HG03342 (cell line): ENCODE results near the gene SH3PXD2A.

Source experiments
- ATAC-seq: cut with Tn5 transposase; IDR thresholded peaks from one replicate; pipeline ENCODE4 v1.9.1; 2021; ENCODE audit warnings: mild to moderate bottlenecking, moderate library complexity; ENCODE audit not compliant: unreplicated experiment

The SH3PXD2A gene

GRCh38 chr10:103693812-103694205 is 161.6 kb downstream of the SH3PXD2A start:
- ATAC-seq: no peak

GRCh38 chr10:103692952-103693811 is 162.2 kb downstream of the SH3PXD2A start:
- ATAC-seq: peak; percentile 29

- ATAC-seq: peak; percentile 51
These were observed 162.9 kb downstream of the SH3PXD2A start for GRCh38 chr10:103692436-103692951.

- peak; percentile 24 for ATAC-seq
These were observed 163.5 kb downstream of the SH3PXD2A start for GRCh38 chr10:103691723-103692435.

GRCh38 chr10:103691267-103691666 is 164.1 kb downstream of the SH3PXD2A start:
- ATAC-seq: no peak

GRCh38 chr10:103690281-103690680 is 165.1 kb downstream of the SH3PXD2A start:
- ATAC-seq: no peak

DNA sequence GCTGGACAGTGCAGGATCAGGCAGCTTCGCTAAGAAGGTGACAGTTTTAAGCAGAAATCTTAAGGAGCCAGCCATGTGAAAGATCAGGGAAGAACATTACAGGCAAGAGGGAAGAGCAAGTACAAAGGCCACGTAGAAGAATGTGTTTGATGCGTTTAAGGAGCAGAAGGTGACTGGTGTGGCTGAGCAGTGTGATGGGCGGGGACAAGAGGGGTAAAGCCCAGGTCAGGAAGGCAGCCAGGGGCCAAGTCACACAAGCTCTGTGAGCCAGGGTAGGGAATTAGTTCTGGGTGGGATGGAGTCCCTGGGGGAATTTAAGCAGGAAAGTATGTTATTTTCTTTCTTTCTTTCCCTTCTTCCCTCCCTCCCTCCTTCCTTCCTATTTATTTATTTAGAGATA is 166.9 kb downstream of the SH3PXD2A start:
- ATAC-seq: no peak

- ATAC-seq: no peak
These were observed 167.7 kb downstream of the SH3PXD2A start for GRCh38 chr10:103687718-103688117.

DNA sequence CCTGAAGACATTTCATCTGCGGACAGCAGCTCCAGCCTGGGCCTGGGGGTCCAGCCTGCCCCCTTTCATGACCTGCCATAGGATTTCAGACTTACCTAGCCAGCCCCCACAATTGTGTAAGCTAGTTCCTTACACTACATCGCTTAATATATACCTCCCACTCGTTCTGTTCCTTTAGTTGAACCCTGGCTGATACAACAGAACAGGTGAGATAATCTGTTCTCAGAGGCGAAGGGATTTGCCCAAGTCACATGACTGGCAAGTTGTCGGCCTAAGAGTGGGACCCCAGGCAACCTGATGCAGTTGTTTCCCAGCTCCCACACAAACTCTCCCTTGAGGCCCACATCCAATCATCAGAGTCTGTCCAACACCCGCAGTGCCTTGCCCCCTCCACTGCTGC is 168.2 kb downstream of the SH3PXD2A start:
- ATAC-seq: no peak

GRCh38 chr10:103685880-103686669 is 169.3 kb downstream of the SH3PXD2A start:
- peak; percentile 79 for ATAC-seq

DNA sequence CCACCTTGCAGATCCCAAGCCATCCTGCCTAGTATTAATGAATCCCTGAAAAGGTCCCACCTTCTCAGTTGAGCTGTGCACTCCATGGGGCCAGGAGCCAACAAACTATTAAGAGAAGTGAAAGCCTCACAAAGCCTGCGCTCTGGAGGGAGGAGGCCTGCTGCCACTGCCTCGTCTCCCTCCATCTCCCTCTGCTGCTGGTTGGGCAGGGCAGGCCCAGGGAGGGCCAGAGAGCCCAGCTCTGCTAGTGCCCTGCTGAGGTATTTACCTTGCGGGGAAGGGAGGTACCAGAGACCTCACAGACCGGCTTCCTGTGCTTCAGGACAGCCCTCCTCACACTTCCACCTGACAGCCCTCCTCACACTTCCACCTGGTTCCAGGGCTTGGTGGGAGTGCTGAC is 171.5 kb downstream of the SH3PXD2A start:
- ATAC-seq: no peak

DNA sequence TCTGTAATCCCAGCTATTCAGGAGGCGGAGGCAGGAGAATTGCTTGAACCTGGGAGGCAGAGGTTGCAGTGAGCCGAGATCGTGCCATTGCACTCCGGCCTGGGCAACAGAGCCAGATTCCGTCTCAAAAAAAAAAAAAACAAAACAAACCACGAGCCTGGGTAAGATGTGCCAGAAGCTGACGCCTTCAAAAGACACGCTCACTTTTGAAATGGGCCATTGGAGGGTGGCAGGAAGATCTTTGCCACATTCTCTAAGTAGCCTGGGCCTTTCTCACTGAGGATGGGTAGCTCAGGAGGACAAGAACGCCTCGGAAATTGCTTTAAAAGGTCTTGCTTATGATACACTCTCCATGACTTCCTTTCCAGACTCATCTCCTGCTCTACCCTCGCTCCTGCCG is 172.7 kb downstream of the SH3PXD2A start:
- no peak for ATAC-seq

GRCh38 chr10:103681617-103682399 is 173.6 kb downstream of the SH3PXD2A start:
- no peak for ATAC-seq

DNA sequence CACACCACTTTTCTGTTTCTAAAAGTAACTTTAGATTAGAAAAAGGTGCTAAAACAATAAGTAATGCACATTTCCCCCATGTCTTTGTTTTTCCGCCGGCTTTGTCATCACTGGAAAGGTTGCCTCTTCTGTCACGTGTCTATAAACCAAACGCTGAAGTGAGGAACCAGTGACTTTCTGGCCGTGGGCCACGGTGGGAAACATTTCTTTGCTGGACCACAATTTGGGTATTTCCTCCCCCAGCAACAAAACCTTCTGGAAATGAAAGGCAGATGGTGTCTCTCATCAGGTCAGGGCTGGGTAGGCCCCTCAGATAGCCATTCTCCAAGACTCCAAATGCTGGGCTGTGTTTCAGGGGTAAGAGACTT is 174.5 kb downstream of the SH3PXD2A start:
- ATAC-seq: no peak

DNA sequence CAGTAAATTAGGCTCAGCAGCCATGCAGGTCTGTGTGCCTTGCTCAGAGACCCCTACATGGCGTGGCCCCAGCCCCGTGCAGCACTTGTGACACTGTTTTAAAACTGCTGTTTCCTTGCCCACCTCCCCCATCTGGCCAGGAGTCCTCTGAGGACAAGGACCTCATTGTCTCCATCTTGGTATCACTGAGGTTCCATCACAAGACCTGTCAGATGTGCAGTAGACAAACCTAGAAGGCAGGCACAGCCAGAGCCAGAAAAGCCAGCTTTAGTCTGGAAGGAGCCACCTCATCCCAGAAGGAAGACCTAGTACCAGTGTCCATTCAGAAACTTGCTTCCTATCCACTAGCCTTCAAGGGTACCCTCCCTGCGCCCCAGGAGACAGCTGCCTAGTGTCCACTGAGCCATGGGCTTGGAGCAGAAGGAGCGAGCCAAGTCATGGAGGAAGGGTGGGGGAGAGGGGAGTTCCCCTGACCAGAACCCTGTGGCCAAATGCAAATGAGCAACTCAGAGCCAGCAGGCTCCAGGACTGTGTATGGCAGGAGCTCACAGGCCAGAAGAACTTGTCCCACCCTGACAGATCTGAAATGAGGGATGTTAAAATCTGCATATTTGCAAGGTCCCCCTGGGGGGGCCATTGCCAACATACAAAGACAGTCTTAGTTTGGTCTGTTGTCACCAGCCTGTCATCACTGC is 176.1 kb downstream of the SH3PXD2A start:
- peak; percentile 76 for ATAC-seq

- ATAC-seq: peak; percentile 79
These were observed 177.2 kb downstream of the SH3PXD2A start for GRCh38 chr10:103678178-103678526.

DNA sequence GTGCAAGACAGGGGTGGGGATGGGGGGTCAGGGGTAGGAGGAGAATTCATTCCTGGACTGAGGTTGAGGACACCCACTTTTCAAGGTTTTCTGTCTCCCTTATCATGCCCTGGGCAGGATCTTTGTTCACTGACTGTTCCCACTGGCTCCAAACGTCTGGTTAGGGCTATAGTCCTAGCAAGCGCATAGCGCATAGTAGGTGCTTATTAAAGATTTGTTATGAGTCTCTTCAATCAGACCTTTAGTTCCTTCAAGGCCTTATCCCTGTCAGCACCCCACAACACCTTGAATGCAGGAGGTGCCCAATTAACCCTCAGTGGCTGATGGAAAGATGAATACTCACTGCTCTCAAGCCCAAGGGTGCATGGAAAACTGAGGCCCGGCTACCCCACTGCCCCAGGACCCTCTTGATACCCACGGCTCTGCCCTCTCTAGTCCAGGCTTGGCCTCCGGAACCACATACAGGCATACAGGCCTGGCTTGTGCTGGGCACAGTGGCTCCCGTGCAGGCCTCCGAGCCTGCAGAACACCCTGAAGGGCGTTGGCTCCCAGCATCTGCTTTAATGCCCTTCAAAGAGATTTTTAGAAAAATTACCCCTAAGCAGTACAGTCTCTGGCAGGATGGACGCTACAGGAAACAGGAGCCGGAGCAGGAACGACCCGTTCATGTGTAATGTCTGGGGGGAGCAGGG is 177.7 kb downstream of the SH3PXD2A start:
- no peak for ATAC-seq

GRCh38 chr10:103676851-103677417 is 178.4 kb downstream of the SH3PXD2A start:
- ATAC-seq: no peak
